AG20443 (cell line): ENCODE results near the gene C12orf57.

Experiments
- DNase-seq: peaks from one replicate; pipeline ENCODE4 v3.0.0; 2012; ENCODE audit warnings: low spot score, mixed read lengths

C12orf57 gene

GRCh38 chr12:6937481-6938352 is 6.1 kb upstream of the C12orf57 start:
- DNase-seq = peak; percentile 92

GRCh38 chr12:6938353-6939190 is 5.2 kb upstream of the C12orf57 start:
- DNase-seq = no peak

GRCh38 chr12:6939191-6939540 is 4.7 kb upstream of the C12orf57 start:
- no peak for DNase-seq

- no peak for DNase-seq
Measured at GRCh38 chr12:6941267-6941666, 2.6 kb upstream of the C12orf57 start.

DNA sequence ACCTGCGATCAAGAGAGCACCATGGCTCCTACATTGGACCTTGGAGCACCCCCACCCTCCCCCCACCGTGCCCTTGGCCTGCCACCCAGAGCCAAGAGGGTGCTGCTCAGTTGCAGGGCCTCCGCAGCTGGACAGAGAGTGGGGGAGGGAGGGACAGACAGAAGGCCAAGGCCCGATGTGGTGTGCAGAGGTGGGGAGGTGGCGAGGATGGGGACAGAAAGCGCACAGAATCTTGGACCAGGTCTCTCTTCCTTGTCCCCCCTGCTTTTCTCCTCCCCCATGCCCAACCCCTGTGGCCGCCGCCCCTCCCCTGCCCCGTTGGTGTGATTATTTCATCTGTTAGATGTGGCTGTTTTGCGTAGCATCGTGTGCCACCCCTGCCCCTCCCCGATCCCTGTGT is 2.0 kb upstream of the C12orf57 start:
- DNase-seq = no peak

- no peak for DNase-seq
Measured at GRCh38 chr12:6942331-6942665, 1.5 kb upstream of the C12orf57 start.

GRCh38 chr12:6943389-6943721 is 467 bp upstream of the C12orf57 start:
- DNase-seq = peak; percentile 92

- DNase-seq = peak; percentile 94
Measured at GRCh38 chr12:6944381-6945186, 762 bp downstream of the C12orf57 start.

DNA sequence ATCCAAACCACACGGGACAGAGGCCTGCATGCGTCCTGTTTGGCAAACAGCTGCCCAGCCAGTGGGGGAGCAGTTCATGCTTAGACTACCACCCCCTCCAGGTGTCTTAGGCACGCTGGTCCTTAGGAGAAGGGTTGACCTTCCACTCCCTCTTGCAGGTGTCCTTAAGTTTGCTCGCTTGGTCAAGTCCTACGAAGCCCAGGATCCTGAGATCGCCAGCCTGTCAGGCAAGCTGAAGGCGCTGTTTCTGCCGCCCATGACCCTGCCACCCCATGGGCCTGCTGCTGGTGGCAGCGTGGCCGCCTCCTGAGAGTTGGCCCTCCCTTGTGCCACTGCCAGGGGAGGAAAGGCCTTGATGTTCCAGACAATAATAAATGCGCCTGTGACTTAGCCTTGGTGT is 1.8 kb downstream of the C12orf57 start:
- DNase-seq = no peak

- DNase-seq = no peak
Measured at GRCh38 chr12:6946033-6946919, 2.5 kb downstream of the C12orf57 start.

GRCh38 chr12:6946920-6947374 is 3.1 kb downstream of the C12orf57 start:
- no peak for DNase-seq

DNA sequence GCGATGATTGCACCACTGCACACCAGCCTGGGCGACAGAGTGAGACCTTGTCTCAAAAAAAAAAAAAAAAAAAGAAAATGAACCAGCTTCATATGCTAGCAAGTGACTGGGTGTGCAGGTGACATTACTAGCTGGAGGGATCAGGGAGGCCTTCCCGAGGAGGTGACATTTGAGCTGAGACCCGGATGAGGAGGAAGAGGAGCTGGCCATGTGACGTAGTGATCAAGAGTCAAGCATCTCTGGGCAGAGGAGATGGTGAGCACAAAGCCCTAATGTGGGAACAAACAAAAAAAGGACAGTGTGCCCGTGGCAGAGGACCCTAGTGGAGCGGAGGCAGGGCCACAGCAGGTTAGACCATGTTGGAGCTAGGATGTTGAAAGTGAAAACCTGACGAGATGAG is 3.8 kb downstream of the C12orf57 start:
- no peak for DNase-seq

GRCh38 chr12:6948873-6949594 is 5.2 kb downstream of the C12orf57 start:
- no peak for DNase-seq

- DNase-seq = no peak
Measured at GRCh38 chr12:6950401-6950801, 6.6 kb downstream of the C12orf57 start.

DNA sequence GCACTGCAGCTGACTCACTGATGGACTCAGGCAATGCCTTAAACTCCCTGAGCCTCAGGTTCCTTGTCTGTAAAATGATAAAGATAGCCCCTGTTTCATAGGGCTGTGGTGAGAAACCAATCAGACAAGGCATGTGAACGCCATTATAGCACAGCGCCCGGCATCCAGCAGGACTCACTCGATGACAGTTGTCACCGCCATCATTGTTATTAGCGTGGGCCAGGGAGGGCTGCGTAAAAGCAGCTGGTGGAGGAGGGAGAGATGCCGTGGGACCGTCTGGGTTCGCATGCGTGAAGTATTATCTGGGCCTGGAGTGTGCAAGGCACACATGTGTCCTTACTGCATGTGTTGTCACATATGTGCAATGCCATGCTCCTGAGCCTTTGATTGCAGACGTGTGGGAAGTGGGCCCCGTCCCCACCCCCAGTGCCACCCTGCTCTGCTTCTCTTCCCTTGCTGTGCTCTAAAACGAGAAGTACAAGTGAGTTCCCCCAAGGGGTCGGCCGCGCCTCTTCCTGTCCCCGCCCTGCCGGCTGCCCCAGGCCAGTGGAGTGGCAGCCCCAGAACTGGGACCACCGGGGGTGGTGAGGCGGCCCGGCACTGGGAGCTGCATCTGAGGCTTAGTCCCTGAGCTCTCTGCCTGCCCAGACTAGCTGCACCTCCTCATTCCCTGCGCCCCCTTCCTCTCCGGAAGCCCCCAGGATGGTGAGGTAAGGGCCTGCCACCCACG is 7.2 kb downstream of the C12orf57 start, which contains the start of gene PTPN6:
TSS of gene PTPN6 (plus strand) at position 546 of the 730 bp plus-strand sequence. CDS start at position 703, 157 bp downstream.
- DNase-seq = no peak

GRCh38 chr12:6951551-6952120 is 7.8 kb downstream of the C12orf57 start:
- no peak for DNase-seq

DNA sequence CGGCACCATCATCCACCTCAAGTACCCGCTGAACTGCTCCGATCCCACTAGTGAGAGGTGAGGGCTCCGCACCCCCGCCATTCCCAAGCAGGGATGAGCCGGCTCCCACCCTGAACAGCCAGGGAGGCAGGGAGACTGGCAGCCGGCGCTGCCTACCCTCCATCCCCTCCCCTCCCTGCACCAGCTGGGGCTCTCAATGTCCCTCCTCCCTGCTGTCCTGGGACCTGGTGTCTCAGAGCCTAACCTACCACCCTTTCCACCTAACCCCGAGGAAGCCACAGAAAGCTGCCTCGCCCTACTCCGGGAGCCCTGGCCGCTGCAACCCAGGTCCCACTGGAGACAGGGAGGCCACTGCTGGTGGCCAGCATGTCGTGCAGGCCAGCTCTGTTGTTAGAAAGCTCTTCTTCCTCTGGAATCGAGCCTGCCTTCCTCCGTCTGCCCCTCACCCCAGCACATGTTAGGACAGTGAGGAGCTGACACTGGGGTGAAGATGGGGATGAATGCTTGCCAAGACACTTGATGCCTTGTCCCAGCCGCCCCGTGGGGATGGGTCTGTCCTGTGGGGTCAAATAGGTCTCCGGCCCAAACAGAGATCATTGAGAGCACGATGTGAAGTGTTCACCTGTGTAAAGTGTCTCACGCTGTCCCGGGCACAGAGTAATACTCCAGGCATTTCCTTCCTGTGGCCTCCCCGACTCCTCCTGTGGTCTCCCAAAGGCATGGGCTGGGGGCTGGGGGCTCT is 8.5 kb downstream of the C12orf57 start:
- DNase-seq = no peak

DNA sequence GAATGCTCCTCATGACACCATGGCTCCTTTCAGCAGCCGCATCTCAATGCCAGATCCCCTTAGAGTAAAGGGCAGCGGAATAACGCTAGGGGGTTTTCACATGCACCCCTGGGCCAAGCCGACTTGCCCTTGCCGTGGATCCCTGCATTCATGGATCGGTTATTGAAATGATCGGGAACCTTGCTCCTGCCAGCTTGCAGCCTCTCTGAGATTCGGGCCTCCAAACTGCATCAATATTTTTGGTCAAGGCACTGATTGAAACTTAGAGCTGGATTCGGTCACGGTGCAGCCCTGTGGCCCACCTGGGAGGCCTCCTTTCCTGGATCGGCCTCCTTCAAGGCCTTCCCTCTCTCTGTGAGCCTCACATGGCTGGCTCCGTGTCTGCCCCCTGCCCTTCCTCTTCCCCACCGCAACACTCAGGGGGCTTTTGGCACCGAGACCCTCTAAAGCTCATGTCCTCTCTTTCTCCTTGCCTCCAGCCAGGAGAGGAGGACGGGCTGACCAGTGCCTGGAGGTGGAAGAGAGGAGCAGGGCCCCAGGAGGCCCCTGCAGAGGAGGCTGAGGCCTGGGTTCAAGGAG is 9.1 kb downstream of the C12orf57 start:
- no peak for DNase-seq
